Measurements from ENCODE around the gene FBXW11.
A peak's percentile ranks its signal among the peaks of the same experiment; 100 is the strongest.

GRCh38 chr5:171965745-171966144 is 40.7 kb downstream of the FBXW11 start:
- no peak for TF ChIP-seq CTCF (IDR thresholded peaks at IDR 0.05 in 2 of 3, conservative IDR thresholded peaks at IDR 0.05 in 1 of 3; ENCODE audit: control insufficient read depth in 2 of 3, extremely low read depth in 1 of 3, insufficient read depth in 1 of 3, low read depth in 3 of 3, low read length in 3 of 3)
- TF ChIP-seq RFX5 (IDR thresholded peaks at IDR 0.05; ENCODE audit: low read depth, low read length) = no peak
- 0 out of 2 replicates have a peak, but pooled peaks have one; percentile 4 for TF ChIP-seq NFIC (IDR thresholded peaks at IDR 0.05; ENCODE audit: low read depth, low read length)
- no peak for TF ChIP-seq FOXK2 (IDR thresholded peaks at IDR 0.05)
- TF ChIP-seq RAD21 (IDR thresholded peaks at IDR 0.05; ENCODE audit: insufficient read depth, low read depth, low read length) = no peak
- TF ChIP-seq NKRF (conservative IDR thresholded peaks at IDR 0.05) = no peak
- TF ChIP-seq HDAC2 (IDR thresholded peaks at IDR 0.05) = no peak
- no peak for TF ChIP-seq CEBPB (IDR thresholded peaks at IDR 0.05; ENCODE audit: borderline replicate concordance in 1 of 2, low read depth in 2 of 2, low read length in 2 of 2)
- TF ChIP-seq YY1 (IDR thresholded peaks at IDR 0.05; ENCODE audit: low read depth, low read length) = 0 out of 2 replicates have a peak, but pooled peaks have one; percentile 20
- TF ChIP-seq POLR2AphosphoS5 (IDR thresholded peaks at IDR 0.05; ENCODE audit: low read length) = no peak
- no peak for TF ChIP-seq POLR2A (IDR thresholded peaks at IDR 0.05; ENCODE audit: low read depth, low read length)
